GM18526 (cell line): Measurements from ENCODE around the gene PIAS3.

ENCODE experiments used
- POLR2A ChIP-seq: IDR thresholded peaks from 3 replicates; pipeline ENCODE4 v1.6.1; 2011; ENCODE audit not compliant: insufficient read length; ENCODE audit errors: extremely low read depth

Gene PIAS3

DNA sequence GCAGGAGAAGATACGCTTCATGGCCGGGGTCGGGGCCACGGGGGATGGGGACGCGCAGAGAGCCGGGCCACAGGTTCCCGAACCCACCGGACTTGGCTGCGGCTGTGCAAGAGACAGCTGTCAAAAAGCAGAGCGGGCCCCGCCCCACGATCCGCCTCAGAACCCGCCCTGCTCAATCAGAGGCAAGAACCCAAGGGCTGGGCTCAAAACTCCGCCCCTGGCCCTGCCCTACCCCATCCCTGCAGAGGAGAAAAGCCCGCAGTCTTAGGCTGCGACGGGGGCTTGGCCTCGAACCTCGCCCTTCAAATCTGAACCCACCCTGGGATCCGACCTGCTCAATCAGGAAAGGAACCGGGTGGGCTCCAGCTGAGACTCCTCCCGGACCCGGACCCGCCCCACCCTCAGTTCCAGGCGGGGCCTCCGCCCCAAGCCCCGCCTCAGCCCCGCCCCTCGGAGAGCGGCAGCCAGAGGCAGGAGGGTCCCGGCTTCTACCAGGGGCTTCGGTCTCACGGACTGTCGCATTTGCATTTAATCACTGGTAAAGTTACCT is 26.9 kb upstream of the PIAS3 start, which contains the start of gene ANKRD35:
Gene ANKRD35, minus strand, starts transcription at position 129 of the 550 bp plus-strand sequence. Its CDS starts 108 bp downstream, at position 21.
- TF ChIP-seq POLR2A = no peak

DNA sequence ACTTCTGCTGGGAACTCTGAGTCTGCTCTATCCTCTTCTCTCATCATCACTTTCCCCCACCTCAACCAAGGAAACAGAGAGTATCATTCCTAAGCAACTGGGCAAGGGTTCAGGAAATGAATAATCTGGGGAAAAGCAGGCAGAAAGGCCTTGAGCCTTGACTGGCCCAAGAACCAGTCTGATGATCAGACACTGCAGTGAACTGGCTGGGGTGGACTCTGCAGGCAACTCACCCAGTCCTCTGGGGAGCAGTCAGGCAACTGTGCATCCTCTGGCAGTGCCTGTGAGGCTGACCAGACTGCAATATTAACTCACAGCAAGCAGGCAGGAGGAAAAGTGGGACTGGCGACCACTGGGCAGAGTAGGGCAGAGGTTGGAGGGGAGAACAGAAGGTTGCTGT is 25.8 kb upstream of the PIAS3 start:
- no peak for TF ChIP-seq POLR2A

DNA sequence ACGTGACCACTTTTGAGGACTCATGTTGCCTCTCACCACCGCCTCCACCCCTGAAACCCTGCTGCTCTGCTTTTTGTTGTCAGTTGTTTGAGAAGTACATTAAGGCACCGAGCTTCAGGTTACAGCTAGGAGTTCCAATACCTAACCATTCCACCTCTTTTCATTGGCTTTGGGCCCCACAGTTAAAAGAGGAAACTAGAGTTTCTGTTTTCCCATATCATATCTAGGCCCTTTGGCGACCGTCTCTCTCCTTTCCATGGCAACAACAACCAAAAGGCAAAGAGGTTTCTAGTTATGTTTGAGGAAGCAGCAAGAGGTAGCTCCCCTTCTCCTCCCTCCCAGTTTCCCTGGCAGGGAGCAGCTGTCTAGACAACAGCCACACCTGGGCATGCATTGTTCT is 20.9 kb upstream of the PIAS3 start:
- TF ChIP-seq POLR2A = no peak

DNA sequence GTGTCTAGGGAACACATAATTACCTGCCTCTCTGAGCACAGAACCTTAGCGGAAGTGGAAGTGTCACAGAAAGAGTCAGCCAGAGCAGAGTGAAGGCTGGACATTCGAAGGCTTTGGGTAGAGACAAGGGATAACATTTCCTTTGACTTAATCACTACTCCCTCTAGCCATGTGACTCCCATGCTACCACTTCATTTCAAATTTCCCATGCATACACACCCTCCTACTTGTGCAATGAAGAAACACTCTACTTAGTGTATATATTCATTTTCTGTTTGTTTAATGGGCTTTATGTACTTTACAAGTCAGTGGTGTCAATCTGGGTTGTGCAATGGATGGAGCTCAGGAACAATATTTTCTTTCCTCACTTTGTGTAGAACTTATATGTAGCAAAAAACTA is 19.8 kb upstream of the PIAS3 start:
- no peak for TF ChIP-seq POLR2A

DNA sequence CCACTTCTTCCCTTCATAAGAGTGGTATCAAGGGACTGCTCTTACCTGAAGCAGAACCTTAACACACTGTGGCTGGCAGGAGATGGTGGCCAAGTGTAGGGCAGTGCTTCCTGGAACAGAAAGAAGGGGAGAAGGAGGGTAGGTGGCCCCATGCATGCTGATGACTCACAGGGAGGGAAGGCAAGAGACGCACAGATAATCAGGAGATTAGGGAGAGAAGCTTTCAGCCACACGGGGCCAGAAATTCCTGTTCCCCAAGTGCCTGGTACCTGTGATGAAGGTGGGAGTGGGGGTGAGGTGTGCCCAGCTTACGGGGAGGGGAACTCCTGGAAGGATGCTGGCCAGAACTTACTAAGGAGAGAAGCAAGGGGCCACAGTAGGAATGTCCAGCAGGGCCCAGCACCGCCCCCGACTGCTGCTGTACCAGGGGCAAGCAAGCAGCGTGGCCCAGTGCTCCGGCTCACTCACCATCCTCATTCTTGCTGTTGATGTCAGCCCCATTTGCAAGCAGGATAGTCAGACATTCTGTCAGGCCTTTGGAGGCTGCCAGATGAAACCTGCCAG is 19.1 kb upstream of the PIAS3 start:
- no peak for TF ChIP-seq POLR2A

DNA sequence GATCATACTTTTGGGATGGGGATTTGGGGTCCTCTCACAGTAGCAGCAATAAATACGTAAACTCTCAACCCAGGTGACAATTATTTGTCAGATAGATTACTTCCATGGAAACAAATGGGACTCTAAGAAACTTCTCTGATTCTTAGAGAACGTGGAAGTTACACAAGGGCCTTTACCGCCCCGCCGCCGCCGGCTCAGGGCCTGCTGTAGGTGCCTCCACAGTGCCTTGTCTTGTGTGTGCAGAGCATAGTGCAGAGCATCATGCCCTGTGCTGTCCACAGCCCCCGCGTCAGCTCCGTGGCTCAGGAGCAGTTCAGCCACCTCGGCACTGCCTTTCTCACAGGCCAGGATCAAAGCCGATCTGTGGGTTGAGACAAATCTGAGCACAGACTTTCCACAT is 15.8 kb upstream of the PIAS3 start:
- TF ChIP-seq POLR2A = no peak

DNA sequence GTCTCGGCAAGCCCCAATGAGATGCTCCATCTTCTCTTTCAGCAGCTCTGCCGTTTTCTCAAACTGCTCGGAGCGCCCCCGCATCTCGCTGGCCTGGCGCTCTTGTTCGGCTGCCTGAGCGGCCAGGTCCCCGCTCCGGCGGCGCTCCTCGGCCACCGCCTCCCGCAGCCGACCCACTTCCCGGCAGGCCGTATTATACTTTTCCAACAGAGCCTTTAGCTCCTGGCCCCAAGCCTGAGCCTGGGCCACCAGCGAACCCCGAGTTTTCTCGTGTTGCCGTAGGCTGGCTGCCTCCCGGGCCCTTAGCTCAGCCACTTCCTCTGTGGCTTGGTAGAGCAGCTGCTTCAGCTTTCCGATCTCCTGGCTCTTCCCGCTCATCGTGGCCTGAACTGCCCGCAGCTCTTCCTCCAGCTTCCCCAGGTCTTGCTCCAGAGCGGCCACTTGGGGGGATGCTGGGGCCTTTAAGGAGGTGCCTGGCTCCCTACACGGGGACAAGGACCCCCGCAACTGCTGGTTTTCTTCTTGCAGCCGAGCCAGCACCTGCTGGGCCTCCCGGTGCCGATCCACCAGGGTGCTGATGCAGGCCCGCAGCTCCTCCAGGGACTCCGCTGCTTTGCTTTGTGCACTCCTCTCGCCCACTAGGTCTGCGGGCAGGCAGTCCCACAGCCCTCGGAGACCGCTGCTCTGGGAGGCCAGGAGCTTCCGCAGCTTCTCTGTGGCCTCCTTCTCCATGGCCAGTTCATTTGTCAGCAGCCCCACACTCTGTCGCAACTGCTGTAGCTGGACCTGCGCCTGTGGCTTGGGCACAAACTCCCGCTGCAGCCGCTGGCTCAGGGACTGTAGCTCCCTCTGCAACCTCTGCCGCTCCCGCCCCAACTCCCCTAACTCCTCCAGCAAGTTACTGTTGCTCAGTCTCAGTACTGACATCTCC is 13.4 kb upstream of the PIAS3 start:
- TF ChIP-seq POLR2A = no peak

DNA sequence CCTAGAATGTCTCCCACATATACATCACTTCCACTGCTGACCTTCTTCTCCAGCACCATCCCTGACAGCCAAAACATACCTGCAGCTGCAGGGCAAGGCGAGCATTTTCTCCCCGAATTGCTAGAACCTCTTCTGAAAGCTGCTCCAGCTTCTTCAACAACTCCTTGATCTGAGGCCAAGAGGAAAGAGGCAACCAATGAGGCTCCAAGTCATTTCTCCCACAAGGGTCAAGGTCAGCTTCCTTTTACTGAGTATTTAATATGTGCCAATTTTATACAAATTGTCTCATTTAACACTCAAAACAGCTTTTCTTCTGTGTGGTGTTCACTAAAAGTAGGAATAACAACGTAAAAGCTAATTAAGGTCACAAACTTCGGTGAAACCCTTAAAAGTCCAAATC is 9.4 kb upstream of the PIAS3 start:
- no peak for TF ChIP-seq POLR2A

DNA sequence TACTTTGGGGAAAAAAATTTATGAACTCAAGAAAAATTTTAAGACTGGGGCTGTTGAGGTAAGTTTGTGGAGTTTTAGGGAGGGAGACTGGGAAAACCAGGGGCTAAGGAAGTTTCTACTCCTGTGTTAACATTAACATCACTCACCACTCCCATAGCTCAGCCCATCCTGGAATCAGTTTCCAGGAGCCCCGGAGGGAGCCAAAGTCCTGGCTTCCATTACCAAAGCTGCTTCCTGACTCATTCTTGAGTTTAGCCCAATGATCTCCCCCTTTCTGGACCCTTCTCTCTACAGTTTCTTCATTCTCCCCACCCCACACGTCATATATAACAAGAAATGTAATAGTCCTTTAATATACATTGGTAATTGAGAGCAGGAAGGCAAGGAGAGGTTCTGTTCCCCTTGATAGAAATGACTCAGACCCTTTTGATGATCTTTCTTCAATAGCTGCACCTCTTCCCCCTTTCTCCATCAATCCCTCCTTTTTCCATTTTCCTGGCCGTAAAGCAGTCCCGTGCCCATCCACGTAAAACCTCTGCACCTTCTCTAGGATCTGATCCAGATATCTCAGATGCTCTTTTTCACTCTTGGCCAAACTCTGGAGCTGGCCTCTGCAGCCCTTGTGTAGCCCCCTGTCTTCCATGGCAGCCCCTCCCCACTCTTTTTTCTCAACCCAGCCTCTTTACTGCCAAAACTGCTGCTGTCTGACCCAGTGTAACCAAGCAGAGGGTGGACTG is 4.6 kb upstream of the PIAS3 start:
- TF ChIP-seq POLR2A = no peak

DNA sequence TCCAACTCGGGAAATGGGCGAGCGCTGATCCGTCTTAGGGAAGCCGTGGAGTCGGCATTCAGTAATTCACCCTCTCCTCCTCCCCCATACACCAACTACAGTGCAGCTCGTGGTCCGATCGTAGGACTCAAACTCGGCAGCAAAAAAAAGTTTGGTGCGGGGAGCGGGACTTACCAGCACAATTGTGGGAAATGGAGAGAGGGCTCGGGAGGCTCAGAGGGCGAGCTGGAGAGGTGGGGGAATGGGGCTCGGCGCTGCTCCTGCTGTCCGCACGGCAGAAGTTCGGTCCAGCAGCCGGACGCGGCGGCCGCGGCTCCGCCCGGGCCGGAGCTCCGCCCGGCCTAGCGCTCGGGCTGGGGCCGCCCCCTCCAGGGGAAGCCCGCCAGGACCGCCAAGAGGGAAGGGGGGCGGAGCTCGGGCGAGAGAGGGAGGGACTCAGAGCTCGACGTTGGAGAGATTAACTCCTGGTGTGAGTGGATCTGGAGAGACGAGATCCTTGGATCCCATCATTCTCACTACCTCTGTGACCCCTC is 676 bp upstream of the PIAS3 start:
- TF ChIP-seq POLR2A = peak; percentile 29

DNA sequence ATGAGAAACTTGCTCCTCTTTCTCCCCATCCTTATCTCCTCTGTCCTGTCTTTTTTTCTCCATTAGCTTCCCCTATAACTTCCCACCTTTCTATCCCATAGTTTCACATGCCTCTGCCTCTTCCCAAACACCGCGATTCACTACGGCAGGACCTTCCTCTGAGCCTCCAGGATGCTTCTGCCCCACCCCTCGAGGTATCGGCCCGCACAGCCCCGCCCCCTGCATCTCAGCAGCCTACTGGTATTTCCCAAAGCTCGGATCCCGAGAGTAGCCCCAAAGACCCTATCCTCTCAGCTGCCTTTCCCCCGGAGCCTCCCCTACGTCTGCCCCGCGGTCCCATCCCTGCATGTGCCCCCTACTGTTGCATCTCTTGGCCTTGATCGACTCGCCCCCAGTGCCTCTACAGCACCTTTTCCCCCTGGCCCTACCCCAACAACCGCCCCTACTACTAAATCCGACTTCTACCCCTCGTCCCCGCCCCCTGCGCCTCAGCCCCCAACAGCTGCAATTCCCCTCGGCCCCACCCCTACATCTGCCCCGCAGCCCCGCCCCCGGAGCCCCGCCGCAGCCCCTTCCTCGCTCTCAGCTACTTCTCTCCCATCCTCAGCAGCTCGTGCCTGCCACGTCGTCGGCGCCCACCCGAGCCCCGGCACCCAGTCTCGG is 512 bp downstream of the PIAS3 start:
- TF ChIP-seq POLR2A = no peak

DNA sequence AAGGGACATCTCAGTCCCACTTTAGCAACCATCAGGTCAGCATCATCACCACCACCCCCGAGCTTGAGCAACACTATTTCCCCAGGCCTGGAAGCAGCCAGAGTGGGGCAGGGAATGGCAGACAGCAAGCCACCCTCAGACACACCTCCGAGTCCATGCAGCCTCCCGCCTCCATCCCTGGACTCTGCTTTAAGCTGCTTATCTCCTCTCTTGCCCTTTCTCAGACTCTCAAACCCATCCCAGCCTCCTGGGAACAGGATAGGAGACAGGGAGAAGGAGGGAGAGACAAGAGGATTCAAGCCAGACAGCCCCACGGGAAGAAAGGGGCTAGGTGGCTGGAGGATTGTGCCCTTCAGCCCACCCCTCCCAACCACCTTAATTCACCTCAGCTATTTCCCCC is 1.7 kb downstream of the PIAS3 start:
- no peak for TF ChIP-seq POLR2A

DNA sequence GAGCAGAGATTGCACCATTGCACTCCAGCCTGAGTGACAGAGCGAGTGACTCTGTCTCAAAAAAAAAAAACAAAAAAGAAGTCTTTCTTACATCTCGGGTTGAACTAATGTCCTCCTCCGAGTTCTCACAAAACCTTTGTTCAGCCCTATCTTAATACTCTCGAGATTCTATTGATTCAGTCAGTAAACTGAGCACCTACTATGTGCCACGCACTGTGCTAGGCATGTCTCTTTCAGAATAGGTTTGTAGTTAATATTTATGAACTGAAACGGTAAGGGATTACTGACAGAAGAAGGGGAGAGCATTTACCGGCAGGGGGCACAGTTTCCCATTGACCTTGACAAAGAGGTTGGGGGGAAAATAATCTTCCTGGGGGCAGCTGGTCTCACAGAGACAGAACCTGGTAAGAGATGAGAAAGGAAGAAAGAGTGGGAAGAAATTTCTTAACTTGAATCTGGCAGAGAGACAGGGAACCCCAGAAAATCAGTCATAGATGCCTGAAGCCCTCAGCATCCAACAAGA is 3.4 kb downstream of the PIAS3 start:
- no peak for TF ChIP-seq POLR2A

DNA sequence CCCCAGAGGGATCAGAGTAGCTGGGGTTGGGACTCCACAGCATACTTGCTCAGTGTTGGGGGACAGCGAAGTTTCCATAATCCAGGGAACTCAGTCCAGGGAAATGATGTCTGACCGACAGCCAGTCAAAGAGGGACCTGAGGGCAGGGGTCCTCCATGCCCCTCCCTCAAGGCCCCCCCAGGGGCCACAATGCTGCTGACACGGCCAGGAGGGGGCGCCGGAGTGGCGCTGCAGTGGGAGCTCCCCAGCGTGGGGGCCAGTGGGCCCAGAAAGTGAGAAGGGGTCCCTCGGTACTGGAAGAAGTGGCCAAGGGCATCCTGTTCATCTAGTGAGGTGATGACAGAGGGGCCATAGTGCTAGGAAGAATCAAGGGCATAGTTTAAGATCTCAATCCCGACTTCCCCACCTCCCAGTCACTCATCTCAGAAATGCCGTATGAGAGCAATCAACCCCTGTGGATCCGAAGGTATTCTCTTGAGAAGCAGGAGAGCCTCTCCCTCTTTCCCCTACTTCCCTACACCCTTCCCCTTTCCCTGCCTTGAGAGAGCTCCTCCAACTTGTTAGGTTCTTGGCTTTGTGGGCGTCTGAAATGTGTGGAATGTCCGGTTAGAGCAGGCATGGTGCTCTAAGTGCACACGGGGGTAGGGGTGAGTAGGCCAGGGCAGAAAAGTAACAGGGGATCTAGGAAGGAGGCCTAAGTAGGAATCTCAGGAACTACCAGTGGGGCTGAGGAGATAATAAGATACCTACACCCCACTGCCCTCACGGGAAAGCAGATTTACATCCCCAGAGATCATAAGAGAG is 9.3 kb downstream of the PIAS3 start:
- no peak for TF ChIP-seq POLR2A

DNA sequence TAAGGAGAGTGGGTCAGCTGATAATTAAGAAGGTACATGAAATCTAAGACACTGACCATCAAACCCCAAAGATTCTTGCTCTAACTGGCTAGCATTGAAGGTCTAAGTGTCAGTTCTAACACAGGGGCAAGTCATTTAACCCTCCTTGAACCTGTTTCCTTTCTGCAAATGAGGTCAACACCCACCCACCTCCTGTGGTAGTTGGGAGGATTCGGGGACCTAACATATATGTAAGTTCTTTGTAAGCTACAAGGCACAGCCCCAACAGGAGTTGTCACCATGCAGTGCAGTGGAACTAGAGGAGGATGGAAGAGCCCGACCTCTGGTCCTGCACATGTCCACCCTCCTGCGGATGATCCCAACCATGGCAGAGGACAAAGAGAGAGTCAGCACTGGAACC is 11.1 kb downstream of the PIAS3 start:
- no peak for TF ChIP-seq POLR2A
